HG03097 (cell line): Measurements from ENCODE around the gene RNF130.

Experiments
- ATAC-seq: cut with Tn5 transposase; IDR thresholded peaks from one replicate; pipeline ENCODE4 v1.9.1; 2021; ENCODE audit not compliant: unreplicated experiment, low FRiP score

RNF130 gene

DNA sequence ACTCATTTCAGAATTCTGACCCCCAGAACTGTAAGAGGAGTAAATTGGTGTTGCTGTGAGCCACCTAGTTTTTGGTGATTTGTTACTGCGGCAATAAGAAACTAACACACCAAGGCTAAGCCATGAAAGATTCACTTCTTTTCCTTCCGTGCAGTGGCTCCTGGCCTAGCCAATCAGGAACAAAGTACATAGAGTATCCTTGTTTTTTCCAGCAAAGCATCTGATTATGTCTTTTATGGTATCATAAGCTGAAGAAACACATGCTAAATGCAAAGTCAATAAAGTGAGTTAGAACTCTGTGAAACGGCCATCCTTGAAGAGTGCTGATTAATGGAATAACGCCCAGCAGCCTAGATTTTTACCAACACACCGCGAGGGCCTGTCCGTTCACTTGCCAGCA, 11.4 kb downstream of the RNF130 start:
- no peak for ATAC-seq

DNA sequence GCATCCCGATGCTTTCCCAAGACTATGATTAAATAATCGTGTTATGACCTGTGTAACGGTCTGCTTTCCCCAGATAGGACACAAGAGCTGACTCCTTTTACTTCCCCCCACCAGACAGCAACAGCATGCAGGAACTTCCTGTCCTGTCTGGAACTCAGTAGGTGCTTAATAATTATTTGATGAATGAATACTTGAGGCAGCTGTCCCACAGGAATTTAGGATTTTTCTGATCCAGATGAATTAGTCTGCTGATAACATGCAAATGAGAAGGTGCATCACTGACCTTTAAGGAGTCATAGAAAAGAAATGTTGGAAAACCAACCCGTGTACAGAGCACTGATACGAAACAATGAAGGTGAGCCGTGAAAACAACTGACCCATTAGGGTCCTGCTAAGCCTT, 12.2 kb downstream of the RNF130 start:
- no peak for ATAC-seq

DNA sequence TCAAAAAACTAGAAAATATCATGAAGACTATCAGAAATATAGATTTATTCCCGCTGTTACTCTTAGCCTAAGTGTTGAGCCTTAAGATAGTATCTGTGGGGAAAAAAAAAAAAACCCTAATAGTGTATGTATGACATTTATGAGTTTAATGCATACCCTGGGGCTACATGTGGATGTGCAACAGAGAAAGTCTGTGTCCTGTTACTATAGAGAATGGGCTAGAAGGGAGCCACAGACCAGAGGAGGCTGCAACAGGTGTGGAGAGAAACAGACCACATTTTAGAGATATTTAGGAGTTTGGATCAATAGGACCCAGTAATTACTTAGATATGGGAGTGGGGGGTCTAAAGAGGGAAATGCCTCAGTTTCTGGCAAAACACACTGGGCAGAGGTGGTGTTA, 15.4 kb downstream of the RNF130 start:
- no peak for ATAC-seq

DNA sequence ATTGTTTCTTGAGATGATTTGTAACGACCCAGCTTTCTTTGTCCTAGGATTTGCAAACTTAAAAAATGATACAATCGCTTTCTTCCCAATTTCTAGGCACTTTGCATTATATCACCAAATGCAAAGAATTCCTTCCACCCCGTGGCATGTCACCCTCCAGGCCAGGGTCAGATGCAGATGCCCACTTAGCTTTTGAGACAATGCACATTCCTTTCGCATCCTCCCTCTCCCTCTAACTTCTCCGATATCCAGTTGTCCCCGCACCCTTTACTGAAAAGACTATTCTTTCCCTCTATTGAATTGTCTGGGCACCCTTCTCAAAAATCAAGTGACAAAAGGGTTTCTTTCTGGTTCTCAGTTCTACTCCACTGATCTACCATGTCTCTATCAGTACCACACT, 17.3 kb downstream of the RNF130 start:
- no peak for ATAC-seq

DNA sequence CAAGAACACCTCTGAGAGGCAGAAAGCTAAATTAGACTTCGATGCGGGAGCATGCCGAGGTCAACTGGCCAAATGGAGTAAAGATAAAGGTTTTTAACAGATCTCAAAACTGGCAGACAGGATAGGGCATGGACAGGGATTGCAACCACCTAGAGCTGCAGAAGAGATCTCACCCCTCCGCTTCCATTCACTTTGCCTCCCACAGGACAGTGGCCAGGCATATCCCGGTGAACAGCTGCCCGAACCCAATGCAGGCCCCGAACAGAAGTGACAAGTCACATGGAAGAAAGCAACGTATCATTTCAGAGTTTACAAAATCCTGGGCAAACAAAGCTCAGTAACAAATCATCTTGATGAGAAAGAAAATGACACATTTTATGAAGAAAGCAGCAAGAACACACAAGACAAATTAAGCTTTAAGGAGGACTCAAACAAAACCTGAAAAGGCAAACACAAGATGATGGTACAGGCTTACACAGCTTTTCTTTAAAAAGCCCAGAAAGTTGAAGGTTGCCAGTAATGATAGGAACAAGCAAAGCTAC, 18.4 kb downstream of the RNF130 start:
- ATAC-seq = no peak

DNA sequence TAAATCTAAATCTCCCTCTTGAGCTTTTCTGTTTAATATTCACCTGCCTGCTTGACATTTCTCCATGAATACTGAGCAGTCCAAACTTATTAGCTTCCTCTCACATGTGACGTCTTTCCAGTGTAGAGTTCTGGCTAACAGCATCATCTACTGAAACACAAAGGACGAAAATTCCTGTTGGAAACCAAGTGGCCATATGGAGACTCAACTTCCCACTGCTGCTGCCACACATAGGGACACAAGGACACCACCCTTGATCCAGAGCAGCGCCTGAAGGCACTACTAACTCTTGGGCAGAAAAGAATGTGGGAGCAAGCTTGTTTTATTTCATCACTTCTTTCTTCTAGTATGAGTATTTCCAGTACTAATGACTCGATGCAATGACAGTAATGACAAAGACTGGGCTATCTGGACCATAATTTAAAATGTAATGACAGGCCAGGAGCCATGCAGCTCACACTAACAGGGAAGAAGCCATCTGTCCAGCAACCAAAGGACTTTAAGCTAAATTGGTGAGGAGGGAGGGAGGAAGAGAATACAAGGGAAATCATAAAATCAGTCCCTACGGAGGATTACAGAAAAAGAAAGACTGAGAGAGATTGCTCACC, 19.2 kb downstream of the RNF130 start:
- no peak for ATAC-seq

DNA sequence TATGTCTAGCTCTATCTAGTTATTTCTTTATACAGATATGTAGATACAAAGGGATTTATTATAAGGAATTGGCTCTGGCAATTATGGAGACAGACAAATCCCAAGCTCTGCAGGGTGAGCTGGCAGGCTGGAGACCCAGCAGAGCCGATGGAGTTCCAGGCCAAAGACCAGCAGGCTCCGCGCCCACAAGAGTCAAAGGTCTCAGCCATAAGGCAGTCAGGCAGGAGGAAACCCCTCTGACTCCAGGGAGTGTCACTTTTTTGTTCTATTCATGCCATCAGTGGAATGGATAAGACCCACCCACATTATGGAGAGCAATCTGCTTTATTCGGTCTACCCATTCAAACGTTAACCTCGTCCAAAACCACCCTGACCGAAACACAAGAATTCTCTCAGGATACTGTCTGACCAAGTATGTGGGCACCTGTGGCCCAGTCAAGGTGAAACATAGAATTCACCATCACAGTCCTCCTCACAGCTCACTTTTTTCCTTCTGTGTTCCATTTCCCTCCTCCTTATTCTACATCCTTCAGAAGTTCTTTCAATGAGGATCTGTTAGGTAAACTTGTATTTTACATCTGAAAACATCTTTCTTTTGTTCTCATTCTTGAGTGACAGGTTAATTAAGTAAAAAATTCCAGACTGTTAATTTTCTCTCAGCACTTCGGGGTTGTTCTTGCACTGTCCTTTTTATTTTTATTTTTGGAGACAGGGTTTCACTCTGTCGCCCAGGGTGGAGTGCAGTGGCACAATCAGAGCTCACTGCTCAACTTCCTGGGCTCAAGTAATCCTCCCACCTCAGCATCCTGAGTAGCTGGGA, 21.2 kb downstream of the RNF130 start:
- no peak for ATAC-seq

DNA sequence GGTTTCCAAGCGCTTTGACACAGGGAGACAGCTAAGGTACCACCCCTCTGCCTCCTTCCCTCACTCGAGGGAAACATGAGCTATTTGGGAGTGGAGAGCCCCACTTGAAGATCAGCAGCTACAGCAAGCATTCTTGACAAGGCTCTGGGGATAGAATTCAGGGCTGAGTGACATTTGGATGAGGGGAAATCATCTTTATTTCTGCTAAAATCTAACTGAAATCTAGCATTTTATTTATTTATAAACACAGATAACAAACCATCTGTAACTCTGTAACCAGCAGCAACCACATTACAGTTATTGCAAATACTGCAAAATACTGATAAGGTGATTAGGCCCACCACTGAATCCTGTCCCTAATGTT, 22.4 kb downstream of the RNF130 start:
- ATAC-seq = no peak

DNA sequence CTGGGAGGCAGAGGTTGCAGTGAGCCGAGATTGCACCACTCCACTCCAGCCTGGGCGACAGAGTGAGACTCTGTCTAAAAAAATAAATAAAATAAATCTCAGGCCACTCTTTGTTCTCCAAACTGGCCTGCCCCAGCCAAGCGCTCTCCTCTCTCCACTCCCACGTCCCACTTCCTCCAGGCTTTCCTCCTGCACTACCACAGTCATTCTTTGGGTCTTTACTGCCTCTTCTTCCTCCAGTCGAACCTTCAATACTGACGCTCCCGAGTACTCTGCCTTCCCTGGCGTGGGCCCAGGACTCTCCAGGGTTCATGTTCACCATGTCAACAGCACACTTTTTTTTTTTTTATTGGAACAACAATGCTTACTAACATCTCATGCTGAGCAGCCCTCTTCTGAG, 23.9 kb downstream of the RNF130 start:
- no peak for ATAC-seq

DNA sequence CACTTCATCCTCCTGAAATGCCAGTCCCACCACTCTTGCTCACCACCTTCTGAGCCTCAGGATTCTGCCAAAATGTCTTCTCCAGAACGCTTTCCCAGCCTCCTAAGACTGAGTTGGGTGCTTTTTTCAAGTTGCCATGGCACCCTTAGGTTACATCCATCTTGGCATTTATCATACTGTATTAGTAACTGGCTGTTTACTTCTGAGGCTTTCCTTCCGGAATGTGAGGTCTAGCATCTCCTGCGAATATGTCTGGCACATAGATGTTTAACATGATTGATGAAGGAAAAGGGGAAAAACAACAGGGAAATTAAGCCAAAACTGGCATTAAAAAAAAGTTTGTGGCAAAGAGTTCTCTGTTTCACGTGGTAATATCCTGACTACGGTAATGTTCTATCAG, 24.9 kb downstream of the RNF130 start:
- ATAC-seq = no peak

DNA sequence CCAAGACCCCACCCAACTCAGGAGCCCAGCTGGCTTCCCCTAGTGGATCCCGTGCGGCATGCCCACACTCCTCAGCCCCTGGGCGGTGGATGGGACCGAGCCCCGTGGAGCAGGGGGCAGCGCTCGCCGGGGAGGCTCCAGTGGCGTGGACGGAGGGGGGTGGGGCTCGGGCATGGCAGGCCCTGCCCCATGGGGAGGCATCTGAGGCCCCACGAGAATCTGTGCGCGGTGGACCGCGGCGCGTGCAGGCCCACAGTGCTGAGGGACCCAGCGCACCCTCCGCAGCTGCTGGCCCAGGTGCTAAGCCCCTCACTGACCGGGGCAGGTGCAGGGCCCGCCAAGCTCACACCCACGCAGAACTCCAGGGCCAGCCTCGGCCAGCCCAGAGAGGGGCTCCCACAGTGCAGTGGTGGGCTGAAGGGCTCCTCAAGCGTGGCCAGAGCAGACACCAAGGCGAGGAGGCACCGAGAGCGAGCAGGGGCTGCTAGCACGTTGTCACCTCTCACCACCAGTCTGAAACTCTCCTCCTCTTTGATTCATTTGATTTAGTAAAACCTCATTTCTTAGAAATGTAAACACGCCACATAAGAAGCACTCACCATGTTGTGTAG, 25.6 kb downstream of the RNF130 start:
- no peak for ATAC-seq

DNA sequence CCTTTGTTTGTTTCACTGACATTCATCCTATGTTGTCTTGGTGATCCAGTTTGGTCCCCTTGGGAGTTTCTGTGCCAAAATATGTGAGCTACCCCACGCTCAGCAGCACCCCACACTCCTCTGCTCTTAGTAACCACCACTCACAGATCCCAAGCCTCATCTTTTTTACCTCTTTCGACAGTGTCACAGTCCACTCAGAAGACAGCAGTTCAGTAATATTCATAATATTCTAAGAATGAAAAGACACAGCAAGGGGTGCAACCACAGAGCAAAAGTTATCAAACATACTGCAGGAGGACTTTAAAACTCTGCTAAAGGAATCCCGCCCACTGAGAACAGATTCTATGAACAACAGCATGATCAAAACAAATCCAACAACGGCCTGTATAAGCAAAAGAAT, 28.2 kb downstream of the RNF130 start:
- ATAC-seq = no peak

DNA sequence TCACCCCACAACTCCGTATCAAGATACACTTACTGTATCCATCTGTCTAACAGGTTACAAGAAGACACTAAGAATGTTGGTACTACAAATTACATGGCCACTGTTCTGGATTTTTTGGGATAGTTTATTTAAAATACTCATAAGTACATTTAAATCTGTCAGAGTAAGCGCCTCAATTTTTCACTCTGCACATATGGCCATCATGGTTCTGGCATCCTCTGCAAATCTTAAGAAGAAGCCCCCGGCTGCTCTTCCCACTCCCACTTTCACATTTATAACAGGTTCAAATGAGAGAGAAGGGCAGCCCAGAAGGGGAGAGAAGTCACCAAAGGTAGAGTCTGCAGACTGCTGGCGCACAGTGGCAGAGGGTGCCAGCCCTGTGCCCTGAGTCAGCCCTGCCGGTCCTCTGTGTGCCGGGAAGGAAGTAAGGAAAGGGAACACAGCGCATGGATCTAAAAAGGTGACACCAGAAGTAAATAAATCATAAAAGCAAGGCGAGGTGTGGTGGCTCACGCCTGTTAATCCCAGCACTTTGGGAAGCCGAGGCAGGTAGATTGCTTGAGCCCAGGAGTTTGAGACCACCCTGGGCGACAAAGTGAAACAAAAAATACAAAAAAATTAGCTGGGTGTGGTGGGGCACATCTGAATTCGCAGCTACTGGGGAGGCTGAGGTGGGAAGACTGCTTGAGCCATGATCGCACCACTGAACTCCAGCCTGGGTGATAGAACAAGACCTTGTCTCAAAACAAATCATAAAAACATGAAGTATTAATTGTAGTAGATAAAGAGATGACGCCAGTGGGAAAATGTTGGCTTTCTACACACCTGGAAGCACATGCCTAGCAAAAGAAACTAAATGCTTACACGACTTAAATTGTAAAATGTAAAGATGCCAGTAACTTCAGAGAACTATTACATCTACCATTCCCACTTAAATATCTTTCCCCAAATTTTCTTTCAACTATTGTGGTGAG, 30.0 kb downstream of the RNF130 start:
- no peak for ATAC-seq

DNA sequence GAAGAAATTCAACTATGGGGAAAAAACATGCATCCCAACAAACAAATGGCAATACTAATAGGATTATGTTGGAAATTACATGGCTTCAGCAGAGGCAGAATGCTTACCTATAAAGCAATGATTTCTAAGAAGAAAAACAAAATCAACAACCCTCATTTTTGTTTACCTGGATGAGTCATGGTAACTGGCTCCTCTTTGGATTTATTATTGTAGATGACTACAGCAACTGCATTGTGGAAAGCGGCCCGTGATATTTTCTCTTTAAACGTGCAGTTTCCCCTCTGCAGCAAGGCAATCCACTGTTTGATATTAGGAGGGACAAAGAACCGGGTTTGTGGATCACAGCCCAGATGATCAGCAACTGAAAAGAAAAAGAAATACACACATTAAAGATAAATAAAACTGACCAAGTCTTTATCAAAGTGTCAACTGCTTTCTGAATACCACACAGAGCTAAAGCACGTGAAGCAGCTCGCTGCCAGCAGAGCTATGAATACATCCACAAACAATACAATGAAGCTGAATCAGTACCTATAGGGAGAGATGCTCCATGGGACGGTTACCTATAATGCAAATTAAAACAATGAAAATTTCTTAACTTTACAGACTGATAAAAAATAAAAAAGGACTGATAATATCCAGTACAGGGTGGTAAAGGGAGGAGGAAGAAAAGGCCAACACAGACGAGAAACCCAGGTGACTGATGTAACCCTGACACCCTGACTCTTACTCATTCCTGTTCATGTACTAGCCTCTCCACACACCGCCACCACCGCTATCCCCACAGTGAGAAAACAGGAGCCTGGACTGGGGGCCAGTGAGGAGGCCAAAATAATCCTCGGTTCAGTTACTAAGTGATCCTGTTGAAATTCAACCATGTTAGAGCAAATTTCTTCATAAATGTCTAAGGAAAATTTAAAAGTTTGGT, 31.0 kb downstream of the RNF130 start:
- ATAC-seq = no peak

DNA sequence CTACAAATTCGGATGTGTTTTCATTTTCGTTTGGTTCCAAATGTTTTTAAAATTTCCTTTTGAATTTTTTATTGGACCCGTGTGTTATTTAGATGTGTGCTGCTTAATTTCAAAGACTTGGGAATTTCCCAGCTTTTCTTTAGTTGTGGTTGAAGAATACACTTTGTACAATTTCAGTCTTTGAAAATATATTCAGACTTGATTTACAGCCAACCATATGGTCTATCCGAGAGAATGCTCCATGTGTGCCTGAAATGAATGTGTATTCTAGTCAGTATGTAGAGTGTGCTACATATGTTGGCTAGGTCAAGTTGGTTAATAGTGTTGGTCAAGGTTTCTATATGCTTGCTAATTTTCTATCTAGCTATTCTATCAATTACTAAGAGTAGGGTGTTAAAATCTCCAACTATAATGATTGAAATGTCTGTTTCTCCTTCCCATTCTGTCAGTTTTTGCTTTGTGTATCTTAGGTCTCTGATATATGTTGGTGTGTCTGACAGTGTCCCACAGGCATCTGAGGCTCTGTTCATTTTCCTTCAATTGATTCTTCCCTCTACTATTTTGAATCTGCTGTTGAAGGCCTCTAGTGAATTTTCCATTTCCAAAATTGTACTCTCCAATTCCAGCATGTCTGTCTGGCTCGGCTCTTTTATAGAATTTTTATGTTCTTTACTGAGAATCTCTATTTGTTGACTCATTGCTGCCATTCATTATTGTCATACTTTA, 36.2 kb downstream of the RNF130 start:
- ATAC-seq = no peak

DNA sequence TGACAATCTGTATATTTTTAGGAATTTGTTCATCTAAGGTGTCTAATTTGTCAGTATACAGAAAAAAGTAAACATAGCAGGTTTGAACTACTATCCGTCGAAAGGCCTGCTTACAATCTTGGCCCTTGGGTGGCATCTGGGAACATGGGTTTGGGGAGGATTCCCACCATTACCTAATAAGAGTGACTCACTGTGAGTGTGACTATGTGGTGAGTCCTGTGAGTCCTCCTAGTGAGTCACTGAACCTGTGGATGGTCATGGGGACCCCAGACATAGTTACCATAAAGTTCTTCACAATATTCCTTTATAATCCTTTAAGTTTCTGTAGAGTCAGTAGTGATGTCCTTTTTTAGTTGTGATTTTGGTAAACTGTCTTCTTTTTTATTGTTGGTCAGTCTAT, 37.0 kb downstream of the RNF130 start:
- ATAC-seq = no peak

DNA sequence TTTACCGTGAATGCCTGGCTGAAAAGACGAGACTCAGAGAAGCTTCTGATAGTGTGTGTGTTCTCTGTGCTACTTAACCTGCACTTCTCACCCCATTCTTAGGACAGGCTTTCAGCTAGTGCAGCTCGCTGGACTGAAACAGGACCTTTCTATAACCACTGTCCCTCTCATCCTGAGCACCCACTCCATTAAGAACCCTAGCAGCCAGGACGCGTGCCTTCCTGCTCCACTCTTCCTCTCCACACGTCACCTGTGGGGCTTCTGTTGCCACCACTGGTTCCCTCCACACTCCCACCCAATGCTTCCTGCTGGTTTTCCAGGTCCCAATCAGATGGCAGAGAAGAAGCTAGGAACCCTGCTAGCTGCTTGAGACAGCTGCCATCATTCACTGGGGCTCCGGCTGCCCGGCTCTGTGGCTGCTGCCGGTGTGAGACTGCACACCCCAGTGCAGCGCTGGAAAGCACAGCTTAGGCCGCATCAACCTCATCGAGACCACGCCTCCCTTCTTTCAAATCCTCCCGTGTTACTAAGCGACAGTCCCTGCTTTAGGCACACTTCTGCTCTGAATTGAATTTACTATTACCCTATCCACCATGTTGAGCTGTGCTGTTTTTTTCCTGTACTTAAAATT, 44.0 kb downstream of the RNF130 start:
- no peak for ATAC-seq

DNA sequence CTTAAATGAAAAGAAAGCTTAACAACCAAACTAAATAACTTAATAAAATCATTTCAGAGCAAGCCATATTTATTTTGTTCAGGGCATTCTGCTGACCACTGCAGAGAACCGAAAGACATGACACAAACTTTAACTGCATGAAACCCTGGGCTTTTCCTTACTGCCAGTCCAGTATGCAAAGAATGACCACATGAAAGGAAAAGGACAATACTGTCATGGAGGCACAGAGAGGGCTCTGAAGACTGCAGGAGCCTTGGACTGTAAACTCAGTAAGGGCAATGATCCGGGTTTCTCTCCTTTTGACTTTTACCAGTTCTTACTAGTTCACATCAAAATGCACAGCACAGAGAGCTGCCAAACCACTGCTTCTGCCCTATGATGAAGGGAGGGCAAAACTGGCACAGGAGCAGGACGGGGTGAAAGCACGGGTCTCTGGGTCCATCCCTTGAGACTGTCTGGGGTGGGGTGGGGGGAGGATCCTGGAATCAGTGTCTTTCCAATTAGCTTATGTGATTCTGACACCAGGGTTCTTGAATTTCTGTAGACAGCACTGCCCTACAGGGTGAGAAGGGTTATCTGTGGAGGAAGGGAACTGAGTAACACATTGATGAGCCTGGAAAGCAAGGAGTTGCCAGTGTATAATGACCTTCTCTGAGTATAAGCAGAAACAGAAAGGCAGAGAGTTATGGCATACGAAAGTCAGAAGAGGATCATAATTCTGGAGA, 44.7 kb downstream of the RNF130 start:
- ATAC-seq = no peak
